Trophoblast cell (in vitro differentiated cells and primary cell): ENCODE results near the gene CHST11.

ENCODE experiments used
- DNase-seq, 2 donors: peaks; one replicate each; pipeline ENCODE4 v3.0.0-alpha.2; 2016
- H2AFZ ChIP-seq: 2 replicates; pipeline ENCODE4 v1.6.1; 2013; ENCODE audit warnings: low read length, moderate library complexity, mild to moderate bottlenecking; ENCODE audit not compliant: insufficient read depth, poor library complexity
- H2AK5ac ChIP-seq: 2 replicates; pipeline ENCODE4 v1.6.1; 2013; ENCODE audit warnings: mild to moderate bottlenecking, low read length
- H2BK120ac ChIP-seq: 2 replicates; pipeline ENCODE4 v1.6.1; 2013; ENCODE audit warnings: low read length, mild to moderate bottlenecking, moderate library complexity; ENCODE audit not compliant: insufficient read depth, poor library complexity
- H2BK12ac ChIP-seq: 2 replicates; pipeline ENCODE4 v1.6.1; 2013; ENCODE audit warnings: mild to moderate bottlenecking, low read length, moderate library complexity
- H2BK5ac ChIP-seq: 2 replicates; pipeline ENCODE4 v1.6.1; 2013; ENCODE audit warnings: low read length, low read depth, moderate library complexity, mild to moderate bottlenecking; ENCODE audit not compliant: poor library complexity
- H3K14ac ChIP-seq: 2 replicates; pipeline ENCODE4 v1.6.1; 2013; ENCODE audit warnings: mild to moderate bottlenecking, low read length
- H3K18ac ChIP-seq: 2 replicates; pipeline ENCODE4 v1.6.1; 2013; ENCODE audit warnings: mild to moderate bottlenecking, low read length
- H3K23ac ChIP-seq: 2 replicates; pipeline ENCODE4 v1.6.1; 2013; ENCODE audit warnings: low read length
- H3K27ac ChIP-seq: 2 replicates; pipeline ENCODE4 v1.5.1; 2013; ENCODE audit warnings: low read depth, mild to moderate bottlenecking, inconsistent platforms, low read length, moderate library complexity
- H3K27me3 ChIP-seq: 2 replicates; pipeline ENCODE4 v1.6.1; 2013; ENCODE audit warnings: inconsistent platforms, mild to moderate bottlenecking, low read length, moderate library complexity; ENCODE audit not compliant: insufficient read depth
- H3K36me3 ChIP-seq, 2 experiments: 1 replicate in 1 of 2; 2 replicates in 1 of 2; pipeline ENCODE4 v1.6.1; 2013; ENCODE audit warnings: low read length in 2 of 2, mild to moderate bottlenecking in 2 of 2, moderate library complexity in 1 of 2; ENCODE audit not compliant: insufficient read depth in 2 of 2, control insufficient read depth in 1 of 2
- H3K4ac ChIP-seq: 2 replicates; pipeline ENCODE4 v1.6.1; 2013; ENCODE audit warnings: low read depth, mild to moderate bottlenecking, low read length, moderate library complexity
- H3K4me1 ChIP-seq, 2 experiments: 1 replicate in 1 of 2; 2 replicates in 1 of 2; pipeline ENCODE4 v1.6.1; 2013; ENCODE audit warnings: low read length in 2 of 2, mild to moderate bottlenecking in 2 of 2, moderate library complexity in 1 of 2; ENCODE audit not compliant: insufficient read depth in 2 of 2, control insufficient read depth in 1 of 2
- H3K4me2 ChIP-seq: 2 replicates; pipeline ENCODE4 v1.6.1; 2013; ENCODE audit warnings: inconsistent platforms, mild to moderate bottlenecking, low read length, moderate library complexity
- H3K4me3 ChIP-seq: 2 replicates; pipeline ENCODE4 v1.5.1; 2013; ENCODE audit warnings: mild to moderate bottlenecking, low read depth, low read length, inconsistent platforms
- H3K79me1 ChIP-seq: one replicate; pipeline ENCODE4 v1.6.1; 2013; ENCODE audit warnings: low read length
- H3K79me2 ChIP-seq: 2 replicates; pipeline ENCODE4 v1.6.1; 2013; ENCODE audit warnings: low read length, mild to moderate bottlenecking; ENCODE audit not compliant: control insufficient read depth, insufficient read depth, poor library complexity
- H3K9ac ChIP-seq: 2 replicates; pipeline ENCODE4 v1.6.1; 2013; ENCODE audit warnings: mild to moderate bottlenecking, low read length
- H3K9me3 ChIP-seq: 2 replicates; pipeline ENCODE4 v1.6.1; 2013; ENCODE audit warnings: low read depth, mild to moderate bottlenecking, control low read depth, inconsistent platforms, low read length; ENCODE audit not compliant: insufficient read depth
- H4K12ac ChIP-seq: 2 replicates; pipeline ENCODE4 v1.6.1; 2013; ENCODE audit warnings: low read depth, mild to moderate bottlenecking, low read length, moderate library complexity
- H4K8ac ChIP-seq: 2 replicates; pipeline ENCODE4 v1.6.1; 2013; ENCODE audit warnings: low read depth, mild to moderate bottlenecking, low read length, moderate library complexity
- H4K91ac ChIP-seq: one replicate; pipeline ENCODE4 v1.6.1; 2013; ENCODE audit warnings: low read depth, mild to moderate bottlenecking, low read length, moderate library complexity
- WGBS: extraction: QIAGEN DNeasy Blood & Tissue Kit; methylation state at CpG from one replicate; pipeline ENCODE4 v1.1.7; 2013; ENCODE audit warnings: missing lambda C conversion rate; ENCODE audit not compliant: insufficient read length, insufficient coverage; ENCODE audit errors: extremely low coverage; 5-methylcytosine and 5-hydroxymethylcytosine counted together

The CHST11 gene

GRCh38 chr12:104435175-104435574, 21.6 kb upstream of the CHST11 start:
- H3K14ac ChIP-seq = no peak overlapping the region

GRCh38 chr12:104435765-104436164, 21.0 kb upstream of the CHST11 start:
- H2BK12ac ChIP-seq = no peak overlapping the region
- H3K4ac ChIP-seq = no peak overlapping the region
- no CpG with 5 or more reads among the region's 3 CpGs for WGBS

More at GRCh38 chr12:104435175-104435574, 21.6 kb upstream of the CHST11 start:
- H2BK12ac ChIP-seq = no peak overlapping the region
- H4K8ac ChIP-seq = no peak overlapping the region
- H3K27me3 ChIP-seq = no peaks in the 10 kb centered on the region
- no peak overlapping the region for H3K4me3 ChIP-seq
- no peak overlapping the region for H4K12ac ChIP-seq
- H3K23ac ChIP-seq = no peak overlapping the region
- no peaks in the 10 kb centered on the region for H3K36me3 ChIP-seq
- H3K27ac ChIP-seq = no peak overlapping the region
- peak overlapping the region; percentile 22 for H2AK5ac ChIP-seq
- no peak for DNase-seq
- H4K91ac ChIP-seq = no peak overlapping the region
- no CpG with 5 or more reads among the region's 4 CpGs for WGBS
- H2BK5ac ChIP-seq = no peak overlapping the region
- no peaks in the 10 kb centered on the region for H3K79me2 ChIP-seq
- H2BK120ac ChIP-seq = no peak overlapping the region
- H2AFZ ChIP-seq = no peak overlapping the region
- no peak overlapping the region for H3K9ac ChIP-seq
- H3K4me2 ChIP-seq = no peak overlapping the region
- H3K9me3 ChIP-seq = no peaks in the 10 kb centered on the region
- no peaks in the 10 kb centered on the region for H3K4me1 ChIP-seq
- no peak overlapping the region for H3K18ac ChIP-seq
- H3K4ac ChIP-seq = no peak overlapping the region
- no peaks in the 10 kb centered on the region for H3K79me1 ChIP-seq

GRCh38 chr12:104436790-104437189, 20.0 kb upstream of the CHST11 start:
- Histone ChIP-seq H3K79me1 (no peaks in the 10 kb centered on the region), H3K4me1 (no peaks in the 10 kb centered on the region), H4K8ac (no peak overlapping the region), H3K23ac (no peak overlapping the region), H3K36me3 (no peaks in the 10 kb centered on the region), H3K4me3 (peak overlapping the region; percentile 32), H4K12ac (no peak overlapping the region), H2BK12ac (no peak overlapping the region), H3K27ac (no peak overlapping the region), H3K4me2 (no peak overlapping the region), H2AK5ac (no peak overlapping the region), H2BK5ac (no peak overlapping the region), H3K79me2 (no peaks in the 10 kb centered on the region), H3K18ac (no peak overlapping the region), H2BK120ac (no peak overlapping the region), H3K9me3 (no peaks in the 10 kb centered on the region), H3K27me3 (no peaks in the 10 kb centered on the region), H4K91ac (no peak overlapping the region), H3K14ac (no peak overlapping the region), H3K4ac (no peak overlapping the region), H3K9ac (no peak overlapping the region), H2AFZ (no peak overlapping the region)
- no CpG with 5 or more reads among the region's 8 CpGs for WGBS
- DNase-seq = no peak

More at GRCh38 chr12:104435765-104436164, 21.0 kb upstream of the CHST11 start:
- H3K27ac ChIP-seq = no peak overlapping the region
- no peak overlapping the region for H3K14ac ChIP-seq
- no peak for DNase-seq
- no peak overlapping the region for H3K9ac ChIP-seq
- no peak overlapping the region for H3K18ac ChIP-seq
- no peak overlapping the region for H4K91ac ChIP-seq
- no peak overlapping the region for H2AFZ ChIP-seq
- H4K12ac ChIP-seq = no peak overlapping the region
- no peaks in the 10 kb centered on the region for H3K9me3 ChIP-seq
- H2AK5ac ChIP-seq = no peak overlapping the region
- H3K27me3 ChIP-seq = no peaks in the 10 kb centered on the region
- H3K36me3 ChIP-seq = no peaks in the 10 kb centered on the region
- no peak overlapping the region for H3K4me3 ChIP-seq
- H4K8ac ChIP-seq = no peak overlapping the region
- no peaks in the 10 kb centered on the region for H3K4me1 ChIP-seq
- no peak overlapping the region for H2BK5ac ChIP-seq
- H2BK120ac ChIP-seq = no peak overlapping the region
- H3K79me1 ChIP-seq = no peaks in the 10 kb centered on the region
- H3K23ac ChIP-seq = no peak overlapping the region
- H3K4me2 ChIP-seq = no peak overlapping the region
- no peaks in the 10 kb centered on the region for H3K79me2 ChIP-seq

DNA sequence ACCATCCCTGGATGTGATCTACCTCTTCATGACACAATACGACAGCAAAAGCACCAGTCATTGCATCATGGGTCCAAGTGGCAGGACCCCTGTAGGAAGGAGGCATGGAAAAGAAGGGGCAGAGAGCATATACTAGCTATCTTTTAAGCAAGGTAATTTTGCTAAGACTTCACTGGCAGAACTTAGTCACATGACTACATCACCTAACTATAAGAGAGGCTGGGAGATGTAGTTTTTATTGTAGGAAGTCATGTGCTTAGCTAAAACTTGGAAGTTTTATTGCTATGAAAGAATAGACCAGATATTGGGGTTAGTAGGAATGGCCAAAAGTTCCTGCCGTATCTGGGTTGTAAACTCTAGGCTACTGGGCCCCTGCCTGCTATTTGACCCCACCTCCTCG, 18.6 kb upstream of the CHST11 start:
- Histone ChIP-seq H3K79me1 (no peaks in the 10 kb centered on the region), H4K12ac (no peak overlapping the region), H3K27ac (no peak overlapping the region), H3K79me2 (no peaks in the 10 kb centered on the region), H2AK5ac (no peak overlapping the region), H3K4me2 (no peak overlapping the region), H3K27me3 (no peaks in the 10 kb centered on the region), H2BK5ac (no peak overlapping the region), H3K14ac (no peak overlapping the region), H3K4me3 (no peak overlapping the region), H4K8ac (no peak overlapping the region), H3K36me3 (no peaks in the 10 kb centered on the region), H2AFZ (no peak overlapping the region), H3K18ac (no peak overlapping the region), H3K23ac (no peak overlapping the region), H3K4me1 (no peaks in the 10 kb centered on the region), H2BK120ac (no peak overlapping the region), H3K9me3 (no peaks in the 10 kb centered on the region), H3K4ac (no peak overlapping the region), H3K9ac (no peak overlapping the region), H2BK12ac (no peak overlapping the region), H4K91ac (no peak overlapping the region)
- DNase-seq = no peak
- WGBS = no CpG with 5 or more reads among the region's 3 CpGs
